HUDEP-2 (cell line): ENCODE data around the gene ZBP1.

Experiments
- DNase-seq, 76 experiments: peaks; one replicate each; lab custom pipeline; 2025; ENCODE audit not compliant: unreplicated experiment in 76 of 76; lab: John Stamatoyannopoulos, UW

Gene ZBP1

DNA sequence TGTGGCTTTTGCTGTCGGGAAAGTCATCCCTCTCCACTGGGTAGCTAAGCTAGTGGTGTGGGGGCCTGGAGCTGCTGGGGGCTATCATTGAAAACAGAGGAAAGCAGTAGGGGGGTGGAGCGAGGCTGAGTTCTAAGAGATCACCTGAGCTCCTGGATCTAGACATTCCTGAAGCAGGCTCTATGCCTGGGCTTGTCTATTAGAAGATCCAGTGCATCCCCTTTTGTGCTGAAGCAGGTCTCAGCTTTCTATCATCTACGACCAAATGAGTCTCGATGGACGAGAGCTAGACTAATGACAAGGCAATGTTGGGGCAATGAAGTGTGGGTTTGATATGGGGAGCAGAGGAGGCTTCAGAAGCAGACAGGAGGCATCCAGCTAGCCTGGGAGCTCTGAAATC, 18.5 kb downstream of the ZBP1 start:
- DNase-seq = no peak

DNA sequence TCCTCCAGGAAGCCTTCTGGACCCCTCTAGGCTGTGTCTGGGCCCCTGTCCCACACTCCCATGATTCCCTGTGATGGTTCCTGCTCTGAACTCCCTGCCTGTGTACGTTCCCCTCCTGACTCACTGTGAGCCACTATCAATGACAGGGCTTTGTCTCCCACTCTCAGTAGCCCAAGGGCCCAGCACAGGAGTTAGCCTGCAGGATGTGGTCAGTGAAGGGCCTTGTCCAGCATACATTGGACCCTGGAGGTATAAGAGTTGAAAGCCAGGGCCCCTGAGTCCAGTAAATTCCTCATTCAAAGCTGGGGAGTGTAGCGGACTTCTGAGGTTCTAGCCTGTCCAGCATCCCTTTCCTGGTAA, 19.0 kb downstream of the ZBP1 start:
- DNase-seq = no peak

GRCh38 chr20:57600320-57601210, 19.7 kb downstream of the ZBP1 start:
- DNase-seq = no peak

DNA sequence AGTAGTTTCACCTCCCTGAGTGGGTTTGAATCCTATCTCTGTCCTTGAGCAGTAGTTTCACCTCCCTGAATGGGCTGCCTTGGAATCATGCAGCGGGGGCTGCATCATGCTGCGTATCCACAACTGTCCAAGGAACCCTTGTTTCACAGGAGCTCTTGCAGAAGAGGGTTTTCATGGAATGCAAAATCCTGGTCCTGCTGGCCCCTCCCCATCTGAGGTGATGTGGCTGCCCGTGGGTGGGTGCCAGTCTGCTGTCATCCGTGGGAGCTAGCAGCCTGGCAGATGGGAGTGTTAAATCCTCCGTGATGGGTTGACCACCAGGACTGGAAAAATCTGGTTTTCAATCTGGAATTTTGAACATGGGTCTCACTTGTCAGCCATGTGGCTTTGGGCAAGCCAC, 21.7 kb downstream of the ZBP1 start:
- no peak for DNase-seq

DNA sequence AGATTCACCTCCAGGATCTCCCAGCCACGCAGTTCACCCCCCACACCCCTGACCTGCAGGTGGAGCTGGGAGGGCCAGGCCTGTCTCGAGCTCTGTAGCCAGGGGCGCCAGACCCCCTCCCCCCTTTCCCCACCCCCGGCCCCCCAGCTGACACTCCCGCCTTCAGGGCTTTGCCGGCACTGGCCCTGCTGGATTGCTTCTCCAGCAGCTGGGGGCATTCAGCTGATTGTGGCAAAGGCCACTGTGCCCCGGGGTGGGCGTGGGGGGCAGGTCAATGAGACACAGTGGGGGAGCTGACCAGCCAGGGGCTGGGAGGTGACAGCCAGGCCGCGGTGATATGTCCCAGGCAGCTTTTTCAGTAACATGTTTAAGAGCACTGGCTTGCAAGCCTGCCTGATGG, 22.2 kb downstream of the ZBP1 start:
- DNase-seq = no peak

GRCh38 chr20:57596998-57597939, 23.0 kb downstream of the ZBP1 start:
- peak in 36 of 76 experiments; percentile 4 to 55 (median 24) for DNase-seq

GRCh38 chr20:57596358-57596757, 23.9 kb downstream of the ZBP1 start:
- DNase-seq = no peak

GRCh38 chr20:57595041-57596030, 24.9 kb downstream of the ZBP1 start:
- DNase-seq = no peak

GRCh38 chr20:57594092-57594951, 25.9 kb downstream of the ZBP1 start:
- DNase-seq = peak in 30 of 76 experiments; percentile 2 to 64 (median 21)

GRCh38 chr20:57593134-57593886, 26.9 kb downstream of the ZBP1 start:
- no peak for DNase-seq

DNA sequence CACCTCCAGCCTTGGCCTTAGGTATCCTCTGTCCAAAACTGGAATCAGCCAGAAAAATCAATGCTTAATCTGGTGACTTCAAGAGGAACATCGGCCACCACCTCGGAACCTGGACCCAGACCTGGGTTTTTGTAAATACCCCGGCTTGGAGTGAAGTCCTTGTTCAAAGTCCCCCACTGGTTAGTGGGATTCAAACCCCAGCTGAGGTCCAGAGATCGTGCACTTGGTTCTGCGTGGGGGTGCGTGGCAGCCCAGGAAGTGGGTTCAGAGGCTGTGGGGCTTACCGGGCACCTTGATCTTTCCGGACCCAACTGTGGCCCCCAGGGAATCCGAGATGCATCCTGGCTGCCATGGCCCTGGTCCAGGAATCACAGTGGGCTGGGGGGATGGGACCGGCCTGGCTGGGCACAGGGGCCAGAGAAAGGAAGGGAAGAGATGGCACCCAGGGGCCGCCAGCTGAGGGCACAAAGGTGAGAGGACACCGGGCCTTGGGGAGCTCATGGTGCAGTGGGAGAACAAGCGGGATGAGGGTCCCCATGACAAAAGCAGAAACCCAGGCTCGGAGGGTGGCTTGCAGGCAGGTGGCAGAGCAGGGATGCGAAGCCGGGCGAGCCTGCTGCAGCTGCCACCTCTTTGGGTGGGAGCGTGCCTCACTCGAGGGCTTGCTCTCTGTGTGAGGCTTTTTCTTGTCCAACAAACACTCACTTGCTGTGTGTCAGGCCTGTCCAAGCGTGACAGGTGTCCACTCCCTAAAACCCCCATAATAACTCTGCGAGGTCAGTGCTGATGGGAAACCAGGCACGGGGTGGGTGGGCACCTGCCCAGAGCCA, 27.7 kb downstream of the ZBP1 start:
- DNase-seq = no peak

DNA sequence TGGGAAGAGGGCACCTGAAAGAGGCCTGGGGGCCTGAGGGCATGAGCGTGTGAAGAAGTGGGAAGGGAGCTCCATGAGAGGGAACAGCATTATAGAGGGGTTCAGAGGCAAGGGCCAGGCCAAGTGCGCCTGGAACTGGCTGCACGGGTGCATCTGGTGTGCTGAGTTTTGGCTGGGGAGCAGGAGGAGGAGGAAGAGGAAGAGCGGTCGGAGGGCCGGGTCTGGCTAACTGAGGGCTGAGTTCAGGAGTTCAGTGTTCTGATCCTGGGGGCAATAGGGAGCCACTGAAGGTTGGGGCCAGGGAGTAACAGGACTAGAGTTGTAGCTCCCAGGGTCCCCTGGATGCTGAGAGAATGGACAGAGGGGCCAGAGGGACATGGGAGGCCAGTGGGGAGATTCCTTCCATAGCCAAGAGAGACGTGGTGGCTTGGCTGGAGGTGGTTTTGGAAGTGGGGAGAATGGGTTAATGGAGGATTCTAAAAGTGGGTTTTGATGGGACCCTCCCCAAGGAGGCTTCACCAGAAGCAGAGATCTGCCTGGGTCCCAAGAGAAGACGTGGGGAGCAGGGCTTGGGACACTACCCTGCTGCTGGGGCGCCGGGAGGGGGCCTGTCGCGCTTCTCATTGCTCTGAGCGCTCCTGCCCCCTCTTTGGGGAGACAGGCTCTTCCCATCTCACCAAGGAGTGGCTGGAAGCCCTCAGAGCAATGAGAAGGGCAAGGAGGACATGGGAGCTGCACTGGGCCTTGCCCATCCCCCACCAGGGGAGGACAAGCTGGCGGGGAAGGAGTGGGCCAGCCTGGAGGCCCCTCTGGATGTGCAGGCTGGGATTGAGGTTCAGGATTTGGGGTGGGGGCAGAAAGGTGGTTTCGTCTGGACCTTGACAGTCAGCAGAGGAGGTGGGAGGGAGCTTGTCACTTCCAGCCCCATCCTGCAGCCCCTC, 28.7 kb downstream of the ZBP1 start:
- DNase-seq = no peak

GRCh38 chr20:57590485-57591288, 29.5 kb downstream of the ZBP1 start:
- no peak for DNase-seq

DNA sequence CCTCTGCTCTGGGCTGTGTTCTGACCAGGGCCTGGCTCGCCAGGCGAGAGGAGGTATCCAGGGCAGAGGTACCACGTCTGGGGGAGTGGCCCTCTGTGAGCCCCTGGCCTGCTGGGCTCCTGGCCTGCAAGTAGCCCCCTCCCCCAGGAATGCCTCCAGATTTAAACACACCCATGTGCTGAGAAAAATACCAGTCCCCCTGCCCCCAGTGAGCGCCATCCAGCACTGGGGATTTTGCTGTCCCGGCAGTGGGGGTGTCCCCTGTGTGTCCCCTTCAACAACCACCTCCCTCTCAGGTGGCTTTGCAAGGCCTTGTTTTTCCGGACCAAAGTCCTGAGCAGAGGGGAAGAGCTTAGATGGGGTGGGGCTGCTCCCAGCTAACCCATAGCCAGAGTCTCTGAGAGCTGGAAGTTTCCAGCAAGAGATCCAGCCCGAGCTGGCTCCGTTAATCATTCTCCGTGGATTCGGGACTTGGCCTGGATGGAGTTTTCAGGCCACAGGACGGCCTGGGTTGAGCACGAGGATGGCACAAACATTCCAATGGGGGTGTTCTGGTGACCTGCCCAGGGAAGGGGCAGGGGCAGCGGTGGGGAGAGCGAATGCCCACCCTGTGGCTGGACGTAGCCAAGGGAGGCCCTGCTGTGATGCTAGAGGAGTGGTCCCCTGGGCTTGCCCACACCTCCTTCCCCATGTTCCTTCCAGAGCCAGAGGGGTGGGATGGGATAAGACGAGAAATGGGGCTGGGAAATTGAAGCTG, 30.3 kb downstream of the ZBP1 start:
- DNase-seq = no peak

DNA sequence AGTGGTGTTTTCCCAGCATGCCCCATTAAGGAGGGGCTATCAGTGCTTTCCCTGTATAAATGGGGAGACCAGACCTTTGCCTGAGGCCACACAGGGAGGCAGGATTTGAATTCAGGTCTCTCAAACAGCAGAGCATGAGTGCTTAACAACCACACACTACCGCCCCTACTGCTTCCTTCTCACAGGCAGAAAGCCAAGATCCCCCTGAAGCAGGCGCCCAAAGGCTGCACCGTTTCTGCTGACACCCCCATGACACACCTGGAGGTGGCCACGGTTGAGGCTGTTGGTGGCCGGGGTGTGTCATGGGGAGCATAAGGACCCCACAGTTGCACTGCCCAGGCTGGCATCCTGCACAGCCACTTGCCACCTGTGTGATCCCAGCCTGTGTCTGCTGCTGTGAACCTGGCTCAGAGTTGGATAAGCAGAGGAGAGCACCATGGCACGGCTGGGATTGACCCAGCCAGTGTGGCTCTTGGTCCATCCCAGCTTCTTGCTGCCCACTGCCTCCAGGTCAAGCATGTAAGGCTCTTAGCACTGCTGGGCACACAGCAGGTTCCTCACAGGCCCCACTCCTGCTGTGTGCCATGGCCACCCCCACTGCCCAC, 31.0 kb downstream of the ZBP1 start:
- DNase-seq = no peak
